ENCODE data around the gene ATG2B.

DNA sequence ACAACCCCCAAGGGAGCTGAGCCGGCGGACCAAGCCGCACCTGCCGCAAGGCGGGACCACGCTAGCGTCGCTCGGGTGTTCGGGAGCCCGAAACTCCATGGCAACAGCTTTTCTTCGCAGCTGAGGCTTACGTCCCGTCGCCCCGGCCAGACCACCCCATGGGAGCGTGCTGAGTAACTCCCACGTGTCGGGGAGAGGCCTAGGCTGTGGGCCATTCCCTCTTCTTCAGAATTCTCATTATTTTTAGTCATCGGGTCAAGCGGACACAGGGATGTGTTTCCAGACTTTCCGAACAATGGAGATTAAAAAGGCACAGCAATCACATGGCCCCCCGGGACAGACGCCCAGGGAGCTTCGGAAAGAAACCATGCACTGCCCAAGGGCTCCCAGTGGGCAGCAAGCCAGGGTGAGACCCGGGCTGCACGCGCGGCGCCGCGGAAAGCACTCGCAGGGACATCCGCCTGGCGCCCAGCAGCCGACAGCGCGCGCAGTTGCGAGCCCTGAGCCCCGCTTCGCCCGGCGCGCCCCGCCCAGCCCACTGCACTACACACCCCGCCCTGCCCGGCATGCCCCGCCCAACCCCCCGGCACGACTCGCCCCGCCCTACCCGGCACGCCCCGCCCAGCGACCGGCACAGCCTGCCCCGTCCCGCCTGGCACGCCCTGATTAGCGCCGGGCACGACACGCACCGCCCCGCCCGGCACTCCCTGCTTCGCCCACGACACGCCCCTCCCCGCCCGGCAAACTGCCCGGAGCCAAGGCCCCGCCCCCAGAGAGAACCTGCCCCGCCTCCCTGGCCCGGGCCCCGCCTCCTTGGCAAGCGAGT is 28.4 kb upstream of the ATG2B start:
- TF ChIP-seq, protein P1, sequence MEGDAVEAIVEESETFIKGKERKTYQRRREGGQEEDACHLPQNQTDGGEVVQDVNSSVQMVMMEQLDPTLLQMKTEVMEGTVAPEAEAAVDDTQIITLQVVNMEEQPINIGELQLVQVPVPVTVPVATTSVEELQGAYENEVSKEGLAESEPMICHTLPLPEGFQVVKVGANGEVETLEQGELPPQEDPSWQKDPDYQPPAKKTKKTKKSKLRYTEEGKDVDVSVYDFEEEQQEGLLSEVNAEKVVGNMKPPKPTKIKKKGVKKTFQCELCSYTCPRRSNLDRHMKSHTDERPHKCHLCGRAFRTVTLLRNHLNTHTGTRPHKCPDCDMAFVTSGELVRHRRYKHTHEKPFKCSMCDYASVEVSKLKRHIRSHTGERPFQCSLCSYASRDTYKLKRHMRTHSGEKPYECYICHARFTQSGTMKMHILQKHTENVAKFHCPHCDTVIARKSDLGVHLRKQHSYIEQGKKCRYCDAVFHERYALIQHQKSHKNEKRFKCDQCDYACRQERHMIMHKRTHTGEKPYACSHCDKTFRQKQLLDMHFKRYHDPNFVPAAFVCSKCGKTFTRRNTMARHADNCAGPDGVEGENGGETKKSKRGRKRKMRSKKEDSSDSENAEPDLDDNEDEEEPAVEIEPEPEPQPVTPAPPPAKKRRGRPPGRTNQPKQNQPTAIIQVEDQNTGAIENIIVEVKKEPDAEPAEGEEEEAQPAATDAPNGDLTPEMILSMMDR (IDR thresholded peaks at IDR 0.05 in 8 of 11, conservative IDR thresholded peaks at IDR 0.05 in 3 of 11), result peak in 3 of 11 experiments; percentile 16 to 43 (median 36)
- TF ChIP-seq POLR2A (IDR thresholded peaks at IDR 0.05), result no peak

Measured in spleen (tissue), 7 donors.